NCI-H446 (cell line): ENCODE measurements around the gene ISOC2.
"Not testable (repeated sequence)": the region's sequence is repeated elsewhere in the genome, so short reads cannot be mapped to it uniquely, and the experiment has no call there.

ENCODE experiments used
- DNase-seq, 2 experiments: peaks; one replicate each; lab custom pipeline; 2025; lab: John Stamatoyannopoulos, UW

Gene ISOC2

GRCh38 chr19:55457683-55458457, 3.6 kb downstream of the ISOC2 start:
- no peak for DNase-seq

GRCh38 chr19:55456347-55456746, 5.1 kb downstream of the ISOC2 start:
- DNase-seq = no peak

GRCh38 chr19:55455576-55456235, 5.7 kb downstream of the ISOC2 start:
- no peak for DNase-seq

GRCh38 chr19:55454787-55455243, 6.6 kb downstream of the ISOC2 start:
- no peak for DNase-seq

- DNase-seq = no peak
These were observed 7.8 kb downstream of the ISOC2 start for GRCh38 chr19:55453511-55454260.

GRCh38 chr19:55452749-55453346, 8.6 kb downstream of the ISOC2 start:
- DNase-seq = peak; percentile 63 to 90

GRCh38 chr19:55451965-55452748, 9.3 kb downstream of the ISOC2 start:
- no peak for DNase-seq

- DNase-seq = no peak
These were observed 10.1 kb downstream of the ISOC2 start for GRCh38 chr19:55451163-55451964.

- DNase-seq = no peak
These were observed 12.0 kb downstream of the ISOC2 start for GRCh38 chr19:55449469-55449868.

- DNase-seq = not testable (repeated sequence)
These were observed 13.3 kb downstream of the ISOC2 start for GRCh38 chr19:55448175-55448490.

- peak; percentile 61 to 71 for DNase-seq
These were observed 13.8 kb downstream of the ISOC2 start for GRCh38 chr19:55447421-55448174.

GRCh38 chr19:55446060-55446459, 15.4 kb downstream of the ISOC2 start:
- no peak for DNase-seq

- no peak for DNase-seq
These were observed 16.8 kb downstream of the ISOC2 start for GRCh38 chr19:55444646-55445045.

- no peak for DNase-seq
These were observed 17.5 kb downstream of the ISOC2 start for GRCh38 chr19:55443824-55444480.

- DNase-seq = no peak
These were observed 18.2 kb downstream of the ISOC2 start, which contains the start of gene SHISA7 for GRCh38 chr19:55443045-55443823. Gene SHISA7 (minus strand): TSS chr19:55443300. CDS start chr19:55442863, 437 bp downstream.

- DNase-seq = no peak
These were observed 19.0 kb downstream of the ISOC2 start for GRCh38 chr19:55442372-55442961.

- DNase-seq = no peak
These were observed 19.6 kb downstream of the ISOC2 start for GRCh38 chr19:55441692-55442321.

- DNase-seq = no peak
These were observed 20.1 kb downstream of the ISOC2 start for GRCh38 chr19:55441319-55441691.
